GM12873 (cell line): ENCODE results near the gene CCDC12.
A peak's percentile ranks its signal among the peaks of the same experiment; 100 is the strongest.

Experiments
- TF ChIP-seq, protein P1 (sequence below): IDR thresholded peaks from 2 replicates; pipeline ENCODE4 v1.5.1; 2012; ENCODE audit warnings: low read depth, mild to moderate bottlenecking, moderate library complexity, low read length, control low read depth; ENCODE audit not compliant: insufficient read depth; ENCODE audit errors: missing control alignments

Gene CCDC12

DNA sequence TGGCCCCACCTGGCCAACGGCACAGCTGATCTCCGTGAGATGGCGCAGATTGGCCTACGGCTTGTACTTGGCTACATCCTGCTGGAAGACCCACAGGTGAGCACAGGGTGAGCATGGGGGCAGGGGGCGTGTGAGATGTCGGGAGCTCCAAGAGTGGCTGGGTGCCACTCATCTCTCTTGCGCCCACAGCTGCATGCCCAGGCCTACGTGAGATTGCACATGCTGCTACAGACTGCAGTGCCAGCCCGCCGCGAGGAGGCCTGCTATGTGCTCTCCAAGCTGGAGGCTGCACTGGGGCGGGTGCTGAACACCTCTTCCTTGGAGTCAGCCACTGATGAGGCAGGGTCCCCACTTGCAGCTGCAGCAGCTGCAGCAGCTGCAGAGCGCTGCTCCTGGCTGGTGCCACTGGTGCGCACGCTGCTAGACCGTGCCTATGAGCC, 25.2 kb upstream of the CCDC12 start:
- TF ChIP-seq, protein P1, sequence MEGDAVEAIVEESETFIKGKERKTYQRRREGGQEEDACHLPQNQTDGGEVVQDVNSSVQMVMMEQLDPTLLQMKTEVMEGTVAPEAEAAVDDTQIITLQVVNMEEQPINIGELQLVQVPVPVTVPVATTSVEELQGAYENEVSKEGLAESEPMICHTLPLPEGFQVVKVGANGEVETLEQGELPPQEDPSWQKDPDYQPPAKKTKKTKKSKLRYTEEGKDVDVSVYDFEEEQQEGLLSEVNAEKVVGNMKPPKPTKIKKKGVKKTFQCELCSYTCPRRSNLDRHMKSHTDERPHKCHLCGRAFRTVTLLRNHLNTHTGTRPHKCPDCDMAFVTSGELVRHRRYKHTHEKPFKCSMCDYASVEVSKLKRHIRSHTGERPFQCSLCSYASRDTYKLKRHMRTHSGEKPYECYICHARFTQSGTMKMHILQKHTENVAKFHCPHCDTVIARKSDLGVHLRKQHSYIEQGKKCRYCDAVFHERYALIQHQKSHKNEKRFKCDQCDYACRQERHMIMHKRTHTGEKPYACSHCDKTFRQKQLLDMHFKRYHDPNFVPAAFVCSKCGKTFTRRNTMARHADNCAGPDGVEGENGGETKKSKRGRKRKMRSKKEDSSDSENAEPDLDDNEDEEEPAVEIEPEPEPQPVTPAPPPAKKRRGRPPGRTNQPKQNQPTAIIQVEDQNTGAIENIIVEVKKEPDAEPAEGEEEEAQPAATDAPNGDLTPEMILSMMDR: no peak

DNA sequence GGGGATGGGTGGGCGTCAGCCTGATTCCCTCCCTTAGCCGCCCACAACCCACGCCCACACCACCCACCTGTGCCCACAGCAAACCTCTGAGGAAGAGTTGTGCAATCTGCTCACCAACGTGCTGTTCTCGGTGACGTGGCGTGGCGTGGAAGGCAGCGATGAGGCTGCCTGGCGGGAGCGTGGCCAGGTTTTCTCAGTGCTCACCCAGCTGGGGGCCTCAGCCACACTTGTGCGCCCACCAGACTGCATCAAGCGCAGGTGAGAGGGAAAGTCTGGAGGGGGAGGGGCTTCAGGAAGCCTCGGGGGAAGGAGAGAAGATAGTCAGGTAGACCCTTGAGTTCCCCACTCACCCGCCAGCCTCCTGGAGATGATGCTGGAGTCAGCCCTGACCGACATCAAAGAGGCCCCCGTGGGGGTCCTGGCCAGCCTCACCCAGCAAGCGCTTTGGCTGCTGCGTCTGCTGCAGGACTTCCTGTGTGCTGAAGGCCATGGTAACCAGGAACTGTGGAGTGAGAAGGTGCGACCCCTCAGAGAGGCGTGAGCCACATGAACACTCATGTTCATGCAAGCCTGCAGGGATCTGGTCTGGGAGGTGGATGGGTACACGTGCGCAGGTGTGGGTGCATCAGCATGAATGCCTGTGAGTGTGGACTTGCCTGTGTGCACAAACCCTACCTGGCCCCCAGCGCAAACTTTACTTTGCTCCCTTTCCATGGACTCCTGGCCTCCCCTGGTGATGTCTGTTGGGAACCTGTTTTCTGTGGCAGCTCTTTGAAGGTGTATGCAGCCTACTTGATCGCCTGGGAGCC, 24.6 kb upstream of the CCDC12 start:
- TF ChIP-seq, protein P1: no peak

DNA sequence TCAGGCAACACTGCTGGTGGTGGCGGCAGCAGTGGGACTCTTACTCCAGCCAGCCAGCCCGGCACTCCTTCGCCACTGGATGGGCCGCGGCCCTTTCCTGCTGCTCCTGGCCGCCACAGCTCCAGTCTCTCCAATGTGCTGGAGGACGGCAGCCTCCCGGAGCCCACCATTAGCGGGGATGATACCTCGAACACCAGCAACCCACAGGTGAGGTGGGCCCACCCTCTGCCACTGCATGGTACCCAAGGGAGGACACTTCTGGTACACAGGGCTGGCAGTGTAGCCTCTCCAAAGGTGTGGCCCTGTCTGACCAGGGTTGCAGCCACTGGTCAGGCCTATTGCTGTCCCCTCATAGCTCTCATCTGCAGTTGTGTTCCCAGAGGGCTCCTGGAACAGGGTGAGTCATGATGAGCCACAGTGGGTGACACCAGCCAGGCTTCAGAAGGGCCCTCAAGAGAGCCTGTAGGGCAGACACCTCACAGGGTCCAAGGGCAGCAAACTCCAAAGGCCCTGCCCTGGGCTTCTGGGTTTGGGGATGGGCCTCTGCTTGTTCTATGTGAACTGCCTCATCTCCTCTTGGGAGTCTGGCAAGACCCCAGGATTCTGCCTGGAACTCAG, 23.8 kb upstream of the CCDC12 start:
- TF ChIP-seq, protein P1: no peak

DNA sequence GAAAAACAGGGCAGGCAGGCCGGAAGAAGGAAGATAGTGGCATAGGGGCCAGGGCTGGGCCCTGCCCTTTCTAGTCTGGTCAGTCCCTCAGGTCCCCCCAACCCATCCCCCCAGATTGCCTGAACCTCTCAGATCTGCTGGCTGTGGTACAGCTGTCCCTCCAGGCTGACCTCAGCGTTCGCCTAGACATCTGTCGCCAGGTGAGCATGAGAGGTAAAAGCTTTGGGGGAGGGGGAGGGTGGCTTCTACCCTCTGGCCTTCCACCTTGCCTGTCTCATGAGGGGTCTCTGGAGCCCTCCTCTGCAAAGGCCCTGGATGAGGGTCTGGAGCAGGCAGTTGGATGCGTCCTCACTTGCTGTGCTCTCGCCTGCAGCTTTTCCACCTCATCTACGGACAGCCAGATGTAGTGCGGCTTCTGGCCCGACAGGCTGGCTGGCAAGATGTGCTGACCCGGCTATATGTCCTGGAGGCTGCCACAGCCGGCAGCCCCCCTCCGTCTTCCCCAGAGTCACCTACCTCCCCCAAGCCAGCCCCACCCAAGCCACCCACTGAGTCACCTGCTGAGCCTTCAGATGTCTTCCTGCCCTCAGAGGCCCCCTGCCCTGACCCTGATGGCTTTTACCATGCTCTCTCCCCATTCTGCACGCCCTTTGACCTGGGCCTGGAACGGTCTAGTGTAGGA, 23.1 kb upstream of the CCDC12 start:
- TF ChIP-seq, protein P1: no peak

DNA sequence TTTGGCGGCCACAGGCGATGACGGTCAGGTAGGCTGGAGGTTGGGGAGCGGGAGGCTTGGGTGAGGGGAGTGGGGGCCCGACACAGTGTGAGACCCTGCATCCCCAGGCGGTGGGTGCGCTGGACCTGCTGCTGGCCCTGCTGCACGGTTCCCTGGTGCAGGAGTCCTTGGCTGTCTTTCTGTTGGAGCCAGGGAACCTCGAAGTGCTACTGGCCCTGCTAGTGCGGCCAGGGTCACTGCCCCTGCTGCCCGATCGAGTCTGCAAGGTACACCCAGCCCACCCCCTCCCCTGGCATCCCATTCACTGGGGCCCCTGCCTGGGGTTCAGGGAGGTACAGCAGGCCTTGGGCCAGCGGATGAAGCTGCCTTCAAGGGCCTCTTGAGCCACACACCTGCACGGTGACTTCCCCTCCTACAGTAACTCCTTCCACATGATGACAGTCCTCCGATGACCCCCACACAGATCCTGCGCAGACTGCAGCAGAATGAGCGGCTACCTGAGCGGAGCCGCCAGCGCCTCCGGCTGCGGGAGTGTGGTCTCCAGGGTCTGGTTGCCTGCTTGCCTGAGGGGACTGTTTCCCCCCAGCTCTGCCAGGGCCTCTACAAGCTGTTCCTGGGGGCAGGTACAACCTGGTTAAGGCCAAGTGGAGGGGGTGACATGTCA, 22.4 kb upstream of the CCDC12 start:
- TF ChIP-seq, protein P1: no peak

DNA sequence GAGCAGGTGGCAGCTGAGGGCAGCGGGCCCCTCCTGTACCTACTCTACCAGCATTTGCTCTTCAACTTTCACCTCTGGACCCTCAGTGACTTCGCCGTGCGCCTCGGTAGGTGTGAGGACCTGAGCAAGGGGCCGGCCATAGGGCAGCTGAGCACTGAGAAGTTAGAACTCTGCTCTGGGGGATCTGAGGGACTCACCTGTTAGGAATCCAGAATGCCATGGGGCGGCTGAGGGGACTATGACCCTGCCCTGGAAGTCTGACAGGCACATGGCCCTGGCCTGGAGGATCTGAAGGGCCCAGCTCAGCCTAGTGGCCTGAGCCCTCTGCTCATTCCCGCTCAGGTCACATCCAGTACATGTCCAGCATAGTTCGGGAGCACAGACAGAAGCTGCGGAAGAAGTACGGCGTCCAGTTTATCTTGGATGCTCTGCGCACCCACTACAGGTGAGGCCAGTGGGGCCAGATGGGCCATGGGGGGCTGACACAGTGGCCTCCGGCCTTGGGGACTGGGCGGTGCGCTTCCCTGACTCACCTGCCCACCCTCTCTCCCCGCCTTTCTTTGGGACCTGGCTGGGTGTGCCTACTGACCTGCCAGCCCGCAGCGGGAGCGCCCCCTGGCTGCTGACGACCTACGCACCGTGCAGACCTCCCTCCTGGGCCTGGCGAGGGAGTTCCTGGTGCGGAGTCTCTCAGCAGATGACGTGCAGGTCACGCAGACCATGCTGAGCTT, 21.7 kb upstream of the CCDC12 start:
- TF ChIP-seq, protein P1: peak; percentile 87
